OCI-M1 (cell line): ENCODE data around the gene SYNRG.

Source experiments
- DNase-seq: peaks from one replicate; lab custom pipeline; 2025; lab: John Stamatoyannopoulos, UW

Gene SYNRG

GRCh38 chr17:37502009-37502936 is 106.9 kb downstream of the SYNRG start:
- DNase-seq: no peak

GRCh38 chr17:37500378-37500777 is 108.8 kb downstream of the SYNRG start:
- no peak for DNase-seq

- no peak for DNase-seq
Measured at GRCh38 chr17:37494971-37495370, 114.2 kb downstream of the SYNRG start.

GRCh38 chr17:37494401-37494831 is 114.8 kb downstream of the SYNRG start:
- no peak for DNase-seq

- DNase-seq: no peak
Measured at GRCh38 chr17:37493249-37494027, 115.8 kb downstream of the SYNRG start.

GRCh38 chr17:37492167-37492566 is 117.1 kb downstream of the SYNRG start:
- peak; percentile 38 for DNase-seq

GRCh38 chr17:37490638-37491614 is 118.3 kb downstream of the SYNRG start:
- peak; percentile 68 for DNase-seq

- peak; percentile 66 for DNase-seq
Measured at GRCh38 chr17:37490022-37490587, 119.1 kb downstream of the SYNRG start.

GRCh38 chr17:37489197-37490001 is 119.8 kb downstream of the SYNRG start, which contains the start of gene DUSP14:
TSS of gene DUSP14 (plus strand) at chr17:37489891. CDS start at chr17:37512273, 22,382 bp downstream.
- DNase-seq: peak; percentile 79

GRCh38 chr17:37488607-37489196 is 120.5 kb downstream of the SYNRG start:
- DNase-seq: peak; percentile 56

- peak; percentile 84 for DNase-seq
Measured at GRCh38 chr17:37488009-37488604, 121.1 kb downstream of the SYNRG start.

GRCh38 chr17:37485938-37486570 is 123.2 kb downstream of the SYNRG start:
- no peak for DNase-seq

- DNase-seq: no peak
Measured at GRCh38 chr17:37483311-37484039, 125.7 kb downstream of the SYNRG start.

GRCh38 chr17:37481001-37481665 is 128.1 kb downstream of the SYNRG start:
- DNase-seq: no peak

GRCh38 chr17:37480427-37480826 is 128.8 kb downstream of the SYNRG start:
- DNase-seq: no peak

GRCh38 chr17:37479025-37479424 is 130.2 kb downstream of the SYNRG start:
- no peak for DNase-seq

GRCh38 chr17:37478187-37478586 is 131.0 kb downstream of the SYNRG start:
- no peak for DNase-seq
